Keratinocyte (primary cell): ENCODE data around the gene HERC2. TPM values are rescaled to one million over a fixed set of nuclear protein-coding genes. Genes with fewer than 3 reads are reported as not detected.
"Not testable (repeated sequence)": the region's sequence is repeated elsewhere in the genome, so short reads cannot be mapped to it uniquely, and the experiment has no call there.

ENCODE experiments used
- DNase-seq: peaks from one replicate; pipeline ENCODE4 v3.0.0-alpha.2; 2011; ENCODE audit warnings: low read depth, missing footprints, low spot score
- FAIRE-seq: peaks from 2 replicates; lab custom pipeline; 2011; peaks lifted over from hg19 to GRCh38; lab: Jason Lieb, UNC
- H2AFZ ChIP-seq: 2 replicates; pipeline ENCODE4 v1.6.0; 2012; ENCODE audit warnings: low read length, control low read depth, inconsistent platforms; ENCODE audit not compliant: control insufficient read depth
- H3K27ac ChIP-seq: 2 replicates; pipeline ENCODE4 v1.5.1; 2011; ENCODE audit warnings: low read length; ENCODE audit not compliant: control insufficient read depth, insufficient read depth
- H3K27me3 ChIP-seq: 3 replicates; pipeline ENCODE4 v1.6.0; 2011; ENCODE audit warnings: low read length; ENCODE audit not compliant: control insufficient read depth, insufficient read depth; ENCODE audit errors: extremely low read depth
- H3K36me3 ChIP-seq, 2 experiments: 2 replicates in 1 of 2; 3 replicates in 1 of 2; pipeline ENCODE4 v1.5.1; 2011; ENCODE audit warnings: low read length in 2 of 2, mild to moderate bottlenecking in 1 of 2; ENCODE audit not compliant: control insufficient read depth in 2 of 2, insufficient read depth in 2 of 2; ENCODE audit errors: extremely low read depth in 1 of 2
- H3K4me1 ChIP-seq: 3 replicates; pipeline ENCODE4 v1.5.1; 2011; ENCODE audit warnings: low read length; ENCODE audit not compliant: control insufficient read depth, insufficient read depth; ENCODE audit errors: extremely low read depth
- H3K4me2 ChIP-seq: 3 replicates; pipeline ENCODE4 v1.6.0; 2011; ENCODE audit warnings: low read depth, low read length; ENCODE audit not compliant: control insufficient read depth, insufficient read depth; ENCODE audit errors: extremely low read depth
- H3K4me3 ChIP-seq, 3 experiments: fragments of 200-600 bp in 1 of 3; sonication (generic) in 1 of 3; 2 replicates in 2 of 3; 3 replicates in 1 of 3; pipeline ENCODE4 v1.5.1; 2011 to 2016; ENCODE audit warnings: low read length in 3 of 3, mild to moderate bottlenecking in 3 of 3, control low read depth in 2 of 3, inconsistent platforms in 1 of 3, low read depth in 1 of 3, mixed read lengths in 1 of 3, mixed run types in 1 of 3, moderate library complexity in 1 of 3; ENCODE audit not compliant: control insufficient read depth in 2 of 3, insufficient read depth in 2 of 3; ENCODE audit errors: extremely low read depth in 1 of 3
- H3K79me2 ChIP-seq: 2 replicates; pipeline ENCODE4 v1.6.0; 2012; ENCODE audit warnings: low read length; ENCODE audit not compliant: control insufficient read depth, insufficient read depth
- H3K9ac ChIP-seq: 3 replicates; pipeline ENCODE4 v1.6.0; 2011; ENCODE audit warnings: low read length; ENCODE audit not compliant: control insufficient read depth, insufficient read depth; ENCODE audit errors: extremely low read depth
- H3K9me1 ChIP-seq: 3 replicates; pipeline ENCODE4 v1.6.0; 2011; ENCODE audit warnings: low read length; ENCODE audit not compliant: control insufficient read depth, insufficient read depth; ENCODE audit errors: extremely low read depth
- H3K9me3 ChIP-seq: 2 replicates; pipeline ENCODE4 v1.5.1; 2012; ENCODE audit warnings: low read depth, low read length; ENCODE audit not compliant: control insufficient read depth
- H4K20me1 ChIP-seq: 3 replicates; pipeline ENCODE4 v1.6.0; 2011; ENCODE audit warnings: low read length; ENCODE audit not compliant: control insufficient read depth, insufficient read depth; ENCODE audit errors: extremely low read depth
- CTCF ChIP-seq, 3 experiments: IDR thresholded peaks in 1 of 3; conservative IDR thresholded peaks in 1 of 3; optimal IDR thresholded peaks in 1 of 3; 2 replicates in 2 of 3; 3 replicates in 1 of 3; pipeline versions ENCODE3 to v1.5.1; 2011; ENCODE audit warnings: low read length in 3 of 3, mild to moderate bottlenecking in 3 of 3, moderate library complexity in 2 of 3, control low read depth in 1 of 3, inconsistent platforms in 1 of 3; ENCODE audit not compliant: insufficient read depth in 2 of 3; ENCODE audit errors: extremely low read depth in 1 of 3
- EZH2 ChIP-seq: IDR thresholded peaks from one replicate; pipeline ENCODE4 v1.6.1; 2012; ENCODE audit warnings: inconsistent platforms, mild to moderate bottlenecking, low read length, moderate library complexity
- dilution Hi-C: fragments of 300-500 bp; cut with MboI; formaldehyde crosslinking; loops from one replicate; pipeline ENCODE4 v1.7.0; 2020; ENCODE audit warnings: low sequenced_read_pairs; ENCODE audit not compliant: extremely low pct_ligation_motif_present
- polyA plus RNA-seq, 5 experiments: library from polyadenylated mRNA; depleted of rRNA in 3 of 5; stranded (reverse) in 3 of 5; stranded (forward) in 1 of 5; unstranded in 1 of 5; fragments of >200 nt; gene quantifications; 1 replicate in 1 of 5; 2 replicates in 3 of 5; 3 replicates in 1 of 5; pipeline versions ENCODE4 v1.2.1 to v1.2.3, GENCODE V29; 2011 to 2012; ENCODE audit warnings: missing spikeins in 2 of 5, low read depth in 1 of 5, low replicate concordance in 1 of 5

Gene HERC2
- polyA plus RNA-seq, 1 donor (not counting 4 experiments of a cell fraction or from before 2014, with no cell fraction given) = 12.4 TPM

GRCh38 chr15:28136236-28136904 is 185.6 kb downstream of the HERC2 start:
- H3K4me1 ChIP-seq, FAIRE-seq, H3K36me3 ChIP-seq, H3K79me2 ChIP-seq, dilution Hi-C loops, H2AFZ ChIP-seq, H3K4me2 ChIP-seq, H3K9me1 ChIP-seq, H3K27ac ChIP-seq, H3K4me3 ChIP-seq, H3K9ac ChIP-seq, H3K27me3 ChIP-seq, H4K20me1 ChIP-seq, H3K9me3 ChIP-seq, DNase-seq: not testable (repeated sequence)

- no peaks in the 10 kb centered on the region for H3K27me3 ChIP-seq
- H3K79me2 ChIP-seq = no peaks in the 10 kb centered on the region
- TF ChIP-seq EZH2 (no peak), CTCF (optimal IDR thresholded peaks at IDR 0.05 in 1 of 3, IDR thresholded peaks at IDR 0.05 in 1 of 3, conservative IDR thresholded peaks at IDR 0.05 in 1 of 3; ENCODE audit: extremely low read depth in 1 of 3, insufficient read depth in 2 of 3, low read length in 3 of 3) (no peak)
- H3K27ac ChIP-seq = no peak overlapping the region
- DNase-seq (no peak), FAIRE-seq (no peak)
- no peaks in the 10 kb centered on the region for H3K9me3 ChIP-seq
- no peak overlapping the region for H3K9ac ChIP-seq
- dilution Hi-C loops = no loop called here
- no peak overlapping the region for H2AFZ ChIP-seq
- H3K9me1 ChIP-seq = no peaks in the 10 kb centered on the region
- H3K4me2 ChIP-seq = no peak overlapping the region
- no peaks in the 10 kb centered on the region for H3K4me1 ChIP-seq
- peaks cover 0 to 14% of the 10 kb centered on the region in 2 experiments for H3K36me3 ChIP-seq
- no peak overlapping the region for H3K4me3 ChIP-seq
- H4K20me1 ChIP-seq = no peaks in the 10 kb centered on the region
These were observed 188.7 kb downstream of the HERC2 start for GRCh38 chr15:28133281-28133680.
